Activated CD4-positive, alpha-beta memory T cell treated with anti-CD3 and anti-CD28 coated beads for 36 hours (primary cell): ENCODE results near the gene HOXA5. TPM values are rescaled to one million over a fixed set of nuclear protein-coding genes. Genes with fewer than 3 reads are reported as not detected.

Source experiments
- CTCF ChIA-PET: fragments of 350-600 bp; sonication (Branson Sonifier 250); formaldehyde crosslinking; loops from one replicate; lab custom pipeline; 2021; ENCODE audit warnings: antibody characterized with exemption, inconsistent platforms; lab: Charles Lee
- POLR2A ChIA-PET: fragments of 350-600 bp; sonication (Branson Sonifier 250); formaldehyde crosslinking; loops from one replicate; lab custom pipeline; 2021; ENCODE audit warnings: antibody characterized with exemption; lab: Charles Lee
- DNase-seq: peaks from one replicate; pipeline ENCODE4 v3.0.0-alpha.2; 2020
- H3K27ac Mint-ChIP-seq: one replicate; pipeline ENCODE4 v1.8.0; 2021; ENCODE audit warnings: mixed read lengths
- H3K27me3 Mint-ChIP-seq: one replicate; pipeline ENCODE4 v1.8.0; 2021; ENCODE audit warnings: mixed read lengths
- H3K36me3 Mint-ChIP-seq: one replicate; pipeline ENCODE4 v1.8.0; 2021; ENCODE audit warnings: mixed read lengths
- H3K4me1 Mint-ChIP-seq: one replicate; pipeline ENCODE4 v1.8.0; 2021; ENCODE audit warnings: low read depth, mixed read lengths
- H3K4me3 Mint-ChIP-seq: one replicate; pipeline ENCODE4 v1.8.0; 2021; ENCODE audit warnings: mild to moderate bottlenecking, mixed read lengths
- H3K9me3 Mint-ChIP-seq: one replicate; pipeline ENCODE4 v1.8.0; 2021; ENCODE audit warnings: mixed read lengths
- intact Hi-C: fragments of 100-400 bp; cut with micrococcal nuclease; formaldehyde crosslinking; loops from one replicate; pipeline ENCODE4 v1.15.1; 2023
- total RNA-seq, 2 experiments: library from RNA; stranded (reverse); gene quantifications; one replicate each; pipeline ENCODE4 v1.2.3, GENCODE V29; 2021

HOXA5 gene
- total RNA-seq, 2 experiments from 2014 or later = not detected

GRCh38 chr7:27106181-27106900, 37.1 kb downstream of the HOXA5 start:
- H3K27me3 Mint-ChIP-seq = peaks cover 30% of the 10 kb centered on the region
- DNase-seq = no peak
- no peak overlapping the region for H3K4me3 Mint-ChIP-seq
- H3K36me3 Mint-ChIP-seq = peaks cover 6% of the 10 kb centered on the region
- ChIA-PET CTCF (no interaction called here), POLR2A (no interaction called here)
- no peak overlapping the region for H3K27ac Mint-ChIP-seq
- intact Hi-C loops = no loop called here
- peaks cover 19% of the 10 kb centered on the region for H3K4me1 Mint-ChIP-seq
- no peaks in the 10 kb centered on the region for H3K9me3 Mint-ChIP-seq

GRCh38 chr7:27105301-27106031, 38.0 kb downstream of the HOXA5 start:
- peaks cover 19% of the 10 kb centered on the region for H3K4me1 Mint-ChIP-seq
- peaks cover 8% of the 10 kb centered on the region for H3K36me3 Mint-ChIP-seq
- ChIA-PET POLR2A (no interaction called here), CTCF (no interaction called here)
- H3K27me3 Mint-ChIP-seq = peaks cover 35% of the 10 kb centered on the region
- DNase-seq = no peak
- intact Hi-C loops = no loop called here
- H3K9me3 Mint-ChIP-seq = no peaks in the 10 kb centered on the region
- no peak overlapping the region for H3K27ac Mint-ChIP-seq
- H3K4me3 Mint-ChIP-seq = no peak overlapping the region

- DNase-seq = no peak
- peaks cover 11% of the 10 kb centered on the region for H3K36me3 Mint-ChIP-seq
- no peak overlapping the region for H3K4me3 Mint-ChIP-seq
- intact Hi-C loops = no loop called here
- CTCF ChIA-PET = no interaction called here
- peaks cover 19% of the 10 kb centered on the region for H3K4me1 Mint-ChIP-seq
- peaks cover 39% of the 10 kb centered on the region for H3K27me3 Mint-ChIP-seq
- no peak overlapping the region for H3K27ac Mint-ChIP-seq
- POLR2A ChIA-PET = no interaction called here
- no peaks in the 10 kb centered on the region for H3K9me3 Mint-ChIP-seq
Observed at GRCh38 chr7:27104341-27105058, 39.0 kb downstream of the HOXA5 start.

- ChIA-PET CTCF (no interaction called here), POLR2A (no interaction called here)
- Mint-ChIP-seq H3K36me3 (peaks cover 12% of the 10 kb centered on the region), H3K9me3 (no peaks in the 10 kb centered on the region), H3K4me1 (peaks cover 20% of the 10 kb centered on the region), H3K27me3 (peaks cover 43% of the 10 kb centered on the region), H3K27ac (no peak overlapping the region), H3K4me3 (no peak overlapping the region)
- intact Hi-C loops = no loop called here
- DNase-seq = no peak
Observed at GRCh38 chr7:27103489-27104226, 39.8 kb downstream of the HOXA5 start.

GRCh38 chr7:27102581-27103442, 40.7 kb downstream of the HOXA5 start, which contains the start of gene HOXA2:
HOXA2 (minus strand) TSS chr7:27102683; CDS start chr7:27102500, 183 bp downstream.
- CTCF ChIA-PET = no interaction called here
- DNase-seq = no peak
- Mint-ChIP-seq H3K9me3 (no peaks in the 10 kb centered on the region), H3K4me3 (no peak within 1 kb of the TSS), H3K27ac (no peak within 1 kb of the TSS), H3K36me3 (peaks cover 12% of the 10 kb centered on the region), H3K4me1 (peaks cover 23% of the 10 kb centered on the region), H3K27me3 (peaks cover 45% of the 10 kb centered on the region)
- POLR2A ChIA-PET = no interaction called here
- intact Hi-C loops = no loop called here

- DNase-seq = no peak
- Mint-ChIP-seq H3K9me3 (no peaks in the 10 kb centered on the region), H3K27me3 (peaks cover 50% of the 10 kb centered on the region), H3K27ac (no peak overlapping the region), H3K4me3 (no peak overlapping the region), H3K36me3 (peaks cover 12% of the 10 kb centered on the region), H3K4me1 (peaks cover 29% of the 10 kb centered on the region)
- ChIA-PET CTCF (no interaction called here), POLR2A (no interaction called here)
- intact Hi-C loops = no loop called here
Observed at GRCh38 chr7:27101957-27102580, 41.4 kb downstream of the HOXA5 start.

GRCh38 chr7:27101171-27101956, 42.1 kb downstream of the HOXA5 start:
- intact Hi-C loops = no loop called here
- DNase-seq = no peak
- POLR2A ChIA-PET = interaction anchor here (1.4 kb wide), 1 partner anchor 9 kb away, joined by 3 read pairs; no protein-coding TSS in a partner anchor
- Mint-ChIP-seq H3K4me3 (no peak overlapping the region), H3K36me3 (peaks cover 12% of the 10 kb centered on the region), H3K27me3 (peaks cover 51% of the 10 kb centered on the region), H3K4me1 (peaks cover 30% of the 10 kb centered on the region), H3K9me3 (no peaks in the 10 kb centered on the region), H3K27ac (no peak overlapping the region)
- CTCF ChIA-PET = interaction anchor here (0.5 kb wide), 1 partner anchor 11 kb away, joined by 3 read pairs; no protein-coding TSS in a partner anchor

GRCh38 chr7:27100694-27101170, 42.7 kb downstream of the HOXA5 start:
- Mint-ChIP-seq H3K9me3 (no peaks in the 10 kb centered on the region), H3K4me1 (peaks cover 30% of the 10 kb centered on the region), H3K27me3 (peaks cover 51% of the 10 kb centered on the region), H3K36me3 (peaks cover 12% of the 10 kb centered on the region), H3K27ac (no peak overlapping the region), H3K4me3 (no peak overlapping the region)
- ChIA-PET POLR2A (interaction anchor here (1.4 kb wide), 1 partner anchor 8 kb away, joined by 3 read pairs; no protein-coding TSS in a partner anchor), CTCF (interaction anchor here (0.5 kb wide), 1 partner anchor 10 kb away, joined by 3 read pairs; no protein-coding TSS in a partner anchor)
- no peak for DNase-seq
- intact Hi-C loops = no loop called here

GRCh38 chr7:27099453-27100370, 43.8 kb downstream of the HOXA5 start:
- H3K4me3 Mint-ChIP-seq = no peak overlapping the region

More at GRCh38 chr7:27099453-27100370, 43.8 kb downstream of the HOXA5 start:
- intact Hi-C loops = loop anchor here (5.0 kb wide), 2 partner anchors 63 to 1237 kb away; no protein-coding TSS in a partner anchor
- Mint-ChIP-seq H3K9me3 (no peaks in the 10 kb centered on the region), H3K27ac (no peak overlapping the region), H3K36me3 (peaks cover 12% of the 10 kb centered on the region), H3K4me1 (peaks cover 34% of the 10 kb centered on the region), H3K27me3 (peaks cover 58% of the 10 kb centered on the region)
- POLR2A ChIA-PET = no interaction called here
- no peak for DNase-seq
- CTCF ChIA-PET = interaction anchor here (0.6 to 1.1 kb wide), 3 partner anchors 9 to 413 kb away, joined by 3 read pairs; no protein-coding TSS in a partner anchor
